GM12801 (cell line): ENCODE data around the gene GALR2.

Source experiments
- CTCF ChIP-seq: IDR thresholded peaks from one replicate; pipeline ENCODE4 v1.5.1; 2011; ENCODE audit warnings: control low read depth; ENCODE audit not compliant: insufficient read length; ENCODE audit errors: extremely low read depth

The GALR2 gene

DNA sequence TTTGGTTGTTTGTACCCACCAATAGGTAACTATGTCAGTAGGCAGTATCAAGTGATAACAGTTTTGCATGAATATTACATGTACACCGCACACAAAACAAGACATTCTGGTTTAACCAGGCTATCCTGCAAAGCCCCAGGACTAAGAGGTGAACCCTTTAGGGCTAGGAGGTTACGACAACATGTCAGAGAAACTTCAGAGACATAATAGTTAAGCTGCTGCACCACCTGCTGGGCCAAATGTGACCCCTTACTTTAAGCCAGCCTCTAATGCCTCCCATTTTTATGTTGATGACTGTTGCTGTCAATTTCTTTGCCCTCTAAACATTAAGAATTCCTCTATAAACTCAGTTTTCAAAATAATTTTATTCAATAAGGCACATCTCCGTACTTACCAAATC, 17.7 kb upstream of the GALR2 start:
- TF ChIP-seq CTCF = no peak

DNA sequence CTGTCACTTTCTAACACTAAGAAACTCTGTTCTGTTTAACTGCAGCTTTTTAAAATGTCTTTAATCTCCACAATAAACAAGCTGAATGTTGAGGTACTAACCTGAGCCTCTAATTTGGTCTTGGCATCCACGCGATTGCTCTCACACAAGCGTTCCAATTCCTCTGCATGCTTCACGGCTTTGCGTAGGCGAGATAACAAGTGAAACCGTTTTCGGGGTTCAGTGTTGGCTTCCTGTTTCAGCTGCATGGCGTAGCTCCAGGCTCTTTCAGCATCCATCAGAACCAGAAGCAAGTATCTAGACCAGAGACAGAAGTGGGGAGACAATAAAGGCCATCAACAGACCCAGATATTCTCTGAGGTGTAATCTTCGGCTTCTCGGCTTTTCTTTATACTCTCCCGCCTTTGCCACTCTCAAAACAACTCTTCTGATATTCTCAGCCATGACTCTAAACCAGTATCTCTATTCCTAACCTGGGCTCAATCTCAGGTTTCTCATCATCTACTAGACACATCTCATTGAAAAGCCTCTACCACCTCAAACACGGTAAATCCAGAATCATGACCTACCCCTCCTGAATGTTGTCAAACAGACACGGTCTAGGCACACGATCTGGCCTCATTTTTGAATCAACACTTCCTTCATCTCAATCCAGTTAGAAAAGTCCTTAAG, 10.6 kb upstream of the GALR2 start:
- TF ChIP-seq CTCF = no peak

GRCh38 chr17:76065775-76066174, 8.8 kb upstream of the GALR2 start:
- no peak for TF ChIP-seq CTCF

DNA sequence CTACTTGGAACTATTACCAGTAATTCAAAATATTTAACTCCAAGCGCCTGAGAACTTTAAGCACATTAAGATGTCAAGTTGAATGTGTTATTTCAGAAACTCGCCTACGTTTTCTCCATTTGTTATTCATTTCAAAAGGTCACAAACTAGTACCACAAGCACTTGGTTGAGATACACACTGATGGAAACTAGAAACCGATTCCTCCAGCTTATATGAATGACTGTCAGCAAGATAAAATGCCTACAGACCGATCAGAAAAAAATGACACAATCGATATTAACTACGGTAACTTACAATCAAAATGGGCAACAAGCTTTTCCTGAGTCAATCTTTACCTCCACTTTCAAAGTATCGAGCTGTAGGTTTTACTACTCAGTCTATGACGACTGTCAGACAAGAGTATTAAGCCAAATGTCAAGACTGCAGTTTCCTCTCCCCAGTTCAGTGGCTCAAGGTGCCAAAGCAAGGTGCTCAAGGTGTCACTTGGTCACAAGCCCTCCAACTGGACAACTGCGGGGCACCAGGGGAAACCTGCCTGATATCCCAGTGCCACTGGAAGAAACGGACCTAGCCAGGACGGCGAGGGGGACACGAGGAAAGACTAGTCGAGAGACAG, 2.9 kb upstream of the GALR2 start:
- TF ChIP-seq CTCF = no peak

DNA sequence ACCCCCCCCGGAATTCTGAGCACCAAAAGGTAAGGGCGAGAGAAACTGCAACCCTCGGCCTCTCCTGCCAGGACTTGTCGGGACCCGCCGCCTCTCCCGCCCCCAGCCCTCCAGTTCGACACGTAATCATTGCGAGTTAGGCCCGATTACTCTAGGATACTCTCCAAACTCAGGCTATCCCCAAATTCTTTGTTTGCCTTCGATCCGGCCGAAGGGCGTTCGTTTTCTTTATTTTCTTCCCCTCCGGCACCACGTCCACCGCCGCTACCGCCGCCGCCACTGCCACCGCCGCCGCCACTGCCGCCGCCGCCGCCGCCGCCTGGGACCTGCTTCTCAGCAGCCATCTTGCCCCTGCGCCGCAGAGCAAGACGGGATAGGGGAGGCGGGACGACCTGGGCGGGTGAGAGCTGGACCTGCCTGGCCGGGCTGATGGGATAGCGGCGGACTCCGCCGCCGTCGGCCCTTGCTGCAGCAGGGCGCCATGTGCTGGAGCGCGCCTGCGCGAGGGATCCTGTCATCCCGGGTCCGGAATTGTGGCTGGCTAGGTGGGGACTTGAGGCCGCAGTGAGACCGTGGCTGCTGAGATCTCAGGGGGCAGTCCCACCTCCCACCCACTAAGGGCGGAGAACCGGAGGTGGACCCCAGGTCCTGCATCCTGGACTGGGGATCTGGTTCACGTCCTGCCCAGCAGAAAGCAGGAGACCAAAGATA, 2.3 kb upstream of the GALR2 start, which contains the start of gene SRP68:
Gene SRP68, minus strand, starts transcription at position 370 of the 711 bp plus-strand sequence. Its CDS starts 26 bp downstream, at position 344.
- no peak for TF ChIP-seq CTCF

DNA sequence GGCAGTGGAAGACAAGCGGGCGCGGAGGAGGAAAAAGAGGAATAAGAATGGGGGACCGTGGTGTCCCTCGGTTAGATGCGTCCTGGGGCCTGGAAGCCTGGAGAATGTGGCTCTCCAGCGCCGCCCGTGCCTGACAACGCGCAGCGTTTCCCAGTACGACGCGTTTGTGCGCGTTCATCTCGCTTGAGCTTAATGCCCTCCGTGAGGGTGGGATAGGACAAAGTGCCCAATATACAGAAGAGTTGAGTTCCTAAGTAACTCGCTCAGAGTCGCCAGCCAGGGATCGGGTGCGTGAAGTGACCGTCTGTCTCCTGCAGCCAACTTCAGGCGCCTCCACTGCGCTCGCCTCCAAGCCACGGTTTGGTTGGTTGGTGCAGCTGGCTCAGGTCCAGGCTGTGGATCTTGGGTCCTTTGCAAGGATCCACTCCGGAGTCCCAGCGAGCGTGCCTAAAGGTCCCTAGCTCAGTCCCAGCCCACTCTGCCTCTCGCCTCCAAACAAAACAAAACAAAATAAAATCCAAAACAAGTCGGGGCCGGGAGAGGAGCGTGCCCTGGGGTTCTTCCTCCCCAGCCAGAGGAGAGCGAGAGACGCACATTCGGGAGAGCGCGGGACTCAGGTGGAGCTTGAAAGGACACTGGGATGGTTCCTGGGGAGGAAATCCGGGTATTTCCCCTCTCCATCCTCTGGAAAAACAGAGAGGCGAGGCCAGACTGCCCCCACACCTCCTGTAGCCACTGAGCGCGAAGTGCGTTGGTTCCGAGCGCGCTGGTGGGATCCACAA, 974 bp downstream of the GALR2 start:
- no peak for TF ChIP-seq CTCF

DNA sequence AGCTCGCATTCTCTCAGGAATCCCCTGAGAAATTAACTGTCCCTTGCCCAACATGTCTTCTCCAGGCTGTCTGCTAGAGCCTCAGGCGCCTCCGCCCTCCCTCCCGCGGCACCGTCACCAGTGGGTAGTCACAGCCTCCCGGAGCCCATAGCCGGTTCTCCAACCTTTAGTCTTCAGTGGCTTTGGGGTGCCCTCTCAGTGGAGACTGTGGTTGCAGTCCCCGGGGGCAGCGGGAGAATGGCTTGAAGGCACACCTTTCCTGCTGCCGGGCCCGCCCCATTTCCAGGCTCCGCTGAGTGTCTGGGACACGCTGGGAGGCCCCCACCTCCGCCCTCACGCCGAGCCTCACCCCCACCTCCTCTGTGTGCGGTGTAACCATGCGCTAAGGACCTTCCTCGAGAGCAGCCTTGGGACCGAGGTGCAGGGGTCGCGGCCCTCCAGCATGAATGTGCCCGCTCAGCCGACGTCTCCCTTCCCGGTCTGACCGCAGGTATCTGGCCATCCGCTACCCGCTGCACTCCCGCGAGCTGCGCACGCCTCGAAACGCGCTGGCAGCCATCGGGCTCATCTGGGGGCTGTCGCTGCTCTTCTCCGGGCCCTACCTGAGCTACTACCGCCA, 1.7 kb downstream of the GALR2 start:
- no peak for TF ChIP-seq CTCF
